ENCODE measurements around the gene ZNF57.

GRCh38 chr19:2852598-2852997 lies 48.1 kb upstream of the ZNF57 start:
- TF ChIP-seq POLR2A (IDR thresholded peaks at IDR 0.05) (no peak), CTCF (IDR thresholded peaks at IDR 0.05) (no peak)
